Muscle of back (tissue), 11 donors: Measurements from ENCODE around the gene ADCY2. TPM values are rescaled to one million over a fixed set of nuclear protein-coding genes. Genes with fewer than 3 reads are reported as not detected.

ENCODE experiments used
- DNase-seq, 3 donors: peaks; one replicate each; pipeline versions ENCODE4 v3.0.0 to v3.0.0-alpha.2; 2013
- polyA plus RNA-seq, 10 donors: library from polyadenylated mRNA; unstranded; fragments of 120-200 nt; gene quantifications; one replicate each; pipeline ENCODE4 v1.2.1, GENCODE V29; 2013; ENCODE audit not compliant: insufficient read length in 10 of 10

ADCY2 gene
- polyA plus RNA-seq, 10 donors, result 18.4 to 48.7 (median 38.6) TPM

DNA sequence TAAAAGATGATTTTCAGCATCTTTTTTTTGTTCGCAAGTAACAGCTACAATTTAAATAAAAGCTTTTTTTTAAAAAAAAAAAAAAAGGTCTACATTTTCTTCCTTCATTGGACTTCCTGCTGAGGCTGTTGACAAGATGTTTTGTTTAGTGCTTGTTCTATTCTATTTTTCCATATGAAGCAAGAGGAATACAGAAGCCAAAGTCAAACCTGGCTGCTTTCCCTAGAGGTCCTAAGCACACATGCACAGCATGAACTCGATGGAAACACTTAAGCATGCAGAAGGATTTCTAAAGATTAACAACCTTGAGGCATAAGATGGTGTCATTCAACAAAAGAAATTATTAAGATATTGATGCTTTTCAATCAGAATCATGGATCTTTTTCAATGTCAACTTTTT is 105.1 kb downstream of the ADCY2 start:
- DNase-seq, result peak; percentile 4 to 45 (median 16)

DNA sequence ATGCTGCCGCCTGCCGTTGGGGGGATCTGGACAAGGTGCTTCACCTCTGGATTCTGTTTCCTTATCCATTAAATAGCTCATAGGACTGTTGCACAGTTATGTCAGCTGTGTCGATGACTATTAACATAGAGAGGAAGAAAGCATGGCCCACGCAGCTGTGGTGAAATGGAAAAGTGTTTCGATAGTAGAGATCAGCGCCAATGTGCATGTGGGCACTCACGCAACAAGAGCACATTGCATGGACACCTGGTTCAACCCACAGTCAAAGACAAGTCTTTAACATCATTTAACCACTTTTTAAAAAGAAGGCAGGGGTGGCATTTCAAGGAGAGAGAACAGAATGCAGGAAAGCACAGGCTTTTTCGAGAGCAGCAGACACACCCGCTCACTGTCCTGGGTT is 107.6 kb downstream of the ADCY2 start:
- DNase-seq, result no peak

DNA sequence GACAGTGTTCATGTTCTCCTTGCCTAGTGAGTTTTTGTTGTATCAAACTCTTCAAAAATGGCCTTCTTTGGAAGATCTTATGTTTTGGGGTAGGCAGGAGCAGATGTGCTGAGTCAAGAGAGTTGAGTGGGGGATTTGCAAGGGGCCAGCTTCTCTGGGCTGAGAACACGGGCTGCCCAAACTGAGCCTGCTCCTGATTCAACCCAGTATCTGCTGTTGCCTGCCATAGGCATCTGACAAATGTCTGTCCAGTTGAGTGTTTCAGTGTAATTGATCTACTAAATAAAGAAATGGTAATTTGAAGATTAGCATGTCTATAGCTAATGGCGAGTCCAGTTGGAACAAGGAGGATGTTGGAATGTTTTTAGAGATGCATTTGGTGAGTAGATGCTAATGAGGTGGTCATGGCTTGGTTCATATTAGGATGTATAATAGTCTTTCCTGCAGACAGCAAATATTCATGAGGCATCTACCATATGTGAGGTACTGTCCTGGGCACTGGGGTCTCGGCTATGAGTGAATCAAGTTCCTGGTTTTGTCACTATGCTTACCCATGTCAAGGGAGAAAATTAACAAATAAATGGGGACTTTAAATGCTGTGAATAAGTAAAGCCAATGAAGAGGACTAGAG is 119.5 kb downstream of the ADCY2 start:
- DNase-seq, result no peak

DNA sequence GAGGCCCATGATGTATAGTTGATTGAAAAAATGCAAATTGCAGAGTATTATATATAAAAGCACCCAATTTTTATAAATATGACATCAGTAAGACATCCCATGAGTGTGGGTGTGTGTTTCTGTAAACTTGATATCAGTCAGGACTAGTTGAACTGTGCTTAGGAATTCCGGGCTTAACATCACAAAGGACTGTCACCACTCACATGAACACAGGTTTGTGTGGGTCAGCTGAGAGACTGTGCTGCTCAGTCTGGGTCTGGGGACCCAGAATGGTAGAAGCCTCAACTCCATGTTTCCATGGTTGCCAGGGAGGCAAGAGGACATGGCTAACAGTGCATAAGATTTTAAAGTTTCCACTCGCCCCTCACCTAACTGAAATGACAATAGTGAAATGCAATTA is 120.3 kb downstream of the ADCY2 start:
- DNase-seq, result no peak

DNA sequence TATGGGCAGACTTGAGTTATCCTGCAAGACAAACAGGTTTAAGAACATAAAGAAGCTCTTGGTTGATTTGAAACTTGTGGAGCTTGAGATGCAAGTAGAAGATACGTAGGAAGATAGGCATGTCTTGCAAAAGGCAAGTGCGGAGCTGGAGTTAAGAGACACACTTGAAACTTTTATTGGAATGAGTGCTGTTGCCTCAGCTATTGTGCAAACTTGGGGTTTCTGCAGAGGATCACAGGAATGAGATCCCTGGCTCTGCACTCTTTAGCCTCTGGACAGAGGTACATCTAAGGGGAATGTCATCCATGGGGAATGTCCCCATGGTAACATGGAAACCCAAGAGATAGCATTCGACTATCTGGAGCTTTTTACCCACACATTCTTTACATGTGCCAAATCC is 121.1 kb downstream of the ADCY2 start:
- DNase-seq, result no peak

DNA sequence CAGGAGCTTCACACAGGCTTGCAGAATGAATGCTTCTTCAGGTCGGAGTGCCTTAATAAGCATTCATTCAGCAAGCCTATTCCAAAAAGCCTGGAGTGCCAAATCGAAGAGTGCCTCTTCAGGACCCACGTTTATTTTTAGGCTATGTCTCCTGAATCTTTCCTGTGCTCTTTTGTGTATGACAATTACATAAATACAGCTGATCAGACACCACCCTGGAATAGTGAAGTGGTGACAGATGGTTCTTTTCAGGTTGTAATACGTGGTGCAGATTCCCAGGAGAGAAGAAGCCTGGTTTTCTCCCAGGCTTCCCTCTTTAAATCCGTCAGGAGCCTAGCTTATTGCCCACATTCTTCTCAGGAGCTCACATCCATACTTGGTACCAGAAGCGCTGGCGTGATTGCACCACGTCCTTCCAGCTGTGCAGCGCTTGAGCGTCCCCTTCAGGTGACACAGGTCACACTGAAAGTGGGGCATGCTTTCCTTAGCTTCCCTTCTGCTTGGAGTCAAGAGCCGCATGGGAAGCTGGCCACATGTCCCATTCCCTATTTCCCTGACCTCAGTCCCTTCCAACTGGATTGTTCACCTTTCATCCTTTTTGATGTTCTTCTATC is 123.1 kb downstream of the ADCY2 start:
- no peak for DNase-seq

DNA sequence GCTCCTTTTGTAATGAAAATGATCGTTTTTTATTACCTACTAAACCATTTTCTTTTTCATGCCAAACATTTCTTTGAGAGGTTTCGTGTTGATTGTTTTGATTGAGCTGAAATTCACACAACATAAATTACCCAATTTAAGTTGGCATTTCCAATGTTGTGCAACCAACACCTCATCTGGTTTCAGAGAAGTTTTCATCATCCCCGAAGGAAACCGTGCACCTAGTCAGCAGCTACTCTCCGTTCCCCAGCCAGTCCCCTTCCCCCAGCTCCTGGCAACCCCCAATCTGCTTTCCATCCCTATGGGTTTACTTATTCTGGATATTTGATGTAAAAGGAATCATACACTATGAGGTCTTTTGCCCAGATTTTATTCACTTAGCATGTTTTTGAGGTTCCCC is 123.6 kb downstream of the ADCY2 start:
- no peak for DNase-seq

DNA sequence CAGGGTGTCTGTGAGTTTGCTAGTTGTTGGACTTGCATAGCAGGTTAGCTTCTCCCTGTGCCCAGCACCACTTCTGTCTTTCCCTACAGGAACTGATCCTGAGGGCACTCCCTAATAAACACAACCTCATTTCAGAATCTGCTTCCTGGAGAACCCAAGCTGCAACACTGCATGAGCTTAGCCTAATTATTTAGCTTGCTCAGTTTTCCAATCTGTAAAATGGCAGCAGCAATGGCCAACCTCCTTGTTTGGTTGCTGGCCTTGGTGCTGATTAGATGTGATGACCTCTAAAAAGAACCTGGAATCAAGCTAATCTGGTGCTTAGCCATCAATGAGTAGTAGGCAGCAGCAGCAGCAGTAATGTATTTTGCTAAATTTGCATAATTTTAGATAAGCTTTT is 133.9 kb downstream of the ADCY2 start:
- no peak for DNase-seq

DNA sequence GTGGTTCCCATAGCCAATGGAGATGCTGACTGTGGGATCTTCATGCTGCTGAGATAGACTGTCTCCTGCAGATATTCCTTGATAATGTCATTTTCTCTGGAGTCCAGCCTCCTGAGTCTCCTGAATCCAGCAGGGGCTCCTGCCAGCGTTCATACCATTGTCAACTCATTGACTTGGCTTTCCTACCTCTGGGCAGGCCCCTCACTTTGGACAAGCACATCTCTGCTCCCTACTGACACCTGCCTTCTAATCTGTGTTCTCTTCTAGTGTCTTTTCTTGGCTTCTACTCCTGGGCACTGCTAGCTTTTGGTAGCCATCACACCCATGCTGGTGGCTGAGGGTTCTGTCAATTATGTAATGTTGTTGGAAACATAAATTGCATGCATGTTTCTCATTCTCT is 138.0 kb downstream of the ADCY2 start:
- DNase-seq, result no peak

DNA sequence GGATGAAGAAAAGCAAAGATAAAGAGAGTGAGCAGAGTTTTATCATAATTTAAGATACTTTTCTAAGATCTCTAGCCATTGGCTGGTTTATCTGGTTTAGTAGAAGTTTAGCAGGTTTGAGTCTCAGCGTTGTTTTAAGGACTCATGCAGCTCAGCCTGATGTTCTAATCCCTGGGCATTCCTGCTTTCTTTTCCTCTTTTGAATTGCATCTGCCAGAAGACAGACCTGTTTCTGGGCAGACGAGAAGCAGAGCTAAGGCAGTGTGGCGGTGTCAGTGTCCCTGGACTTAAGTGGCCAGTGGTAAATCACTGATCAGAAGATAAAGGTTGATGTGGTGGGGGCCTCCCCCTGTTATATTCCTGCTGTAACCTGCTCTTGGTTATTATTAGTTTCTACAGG is 138.6 kb downstream of the ADCY2 start:
- no peak for DNase-seq

DNA sequence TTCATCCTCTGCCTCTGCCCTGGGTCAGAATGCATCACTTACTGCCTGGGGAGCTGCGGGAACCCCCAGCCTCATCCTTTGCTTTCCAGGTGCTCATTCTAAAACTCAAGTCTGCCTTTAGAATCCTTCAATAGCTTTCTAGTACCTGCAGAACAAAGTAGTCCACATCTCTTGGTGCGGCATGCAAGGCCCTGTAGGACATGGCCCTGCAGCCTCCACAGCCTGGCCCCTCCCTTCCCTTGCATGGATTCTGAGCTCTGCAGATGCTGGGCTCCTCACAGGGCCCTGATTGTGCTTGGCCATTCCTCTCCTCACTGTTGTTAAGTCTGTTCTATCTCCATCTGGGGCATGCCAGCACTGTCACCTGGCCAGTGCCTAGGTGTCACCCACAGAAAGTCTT is 141.6 kb downstream of the ADCY2 start:
- no peak for DNase-seq

DNA sequence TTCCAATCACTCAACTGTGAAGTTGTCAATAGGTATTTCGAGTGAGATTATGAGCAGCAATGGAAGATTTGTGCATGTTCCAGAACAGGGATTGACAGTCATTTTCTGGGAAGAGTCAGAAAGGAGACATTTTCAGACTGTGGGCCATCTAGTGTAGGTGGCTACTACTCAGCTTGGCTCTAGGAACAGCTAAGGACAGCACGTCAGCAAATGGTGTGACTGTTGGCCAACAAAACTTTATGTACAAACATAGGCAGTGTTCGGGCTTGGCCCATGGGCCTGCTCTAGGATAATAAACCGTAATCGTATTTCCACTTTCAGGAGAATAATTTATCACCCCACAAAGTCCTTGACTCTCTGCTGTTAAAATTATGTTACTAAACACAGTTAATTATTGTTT is 143.6 kb downstream of the ADCY2 start:
- no peak for DNase-seq

DNA sequence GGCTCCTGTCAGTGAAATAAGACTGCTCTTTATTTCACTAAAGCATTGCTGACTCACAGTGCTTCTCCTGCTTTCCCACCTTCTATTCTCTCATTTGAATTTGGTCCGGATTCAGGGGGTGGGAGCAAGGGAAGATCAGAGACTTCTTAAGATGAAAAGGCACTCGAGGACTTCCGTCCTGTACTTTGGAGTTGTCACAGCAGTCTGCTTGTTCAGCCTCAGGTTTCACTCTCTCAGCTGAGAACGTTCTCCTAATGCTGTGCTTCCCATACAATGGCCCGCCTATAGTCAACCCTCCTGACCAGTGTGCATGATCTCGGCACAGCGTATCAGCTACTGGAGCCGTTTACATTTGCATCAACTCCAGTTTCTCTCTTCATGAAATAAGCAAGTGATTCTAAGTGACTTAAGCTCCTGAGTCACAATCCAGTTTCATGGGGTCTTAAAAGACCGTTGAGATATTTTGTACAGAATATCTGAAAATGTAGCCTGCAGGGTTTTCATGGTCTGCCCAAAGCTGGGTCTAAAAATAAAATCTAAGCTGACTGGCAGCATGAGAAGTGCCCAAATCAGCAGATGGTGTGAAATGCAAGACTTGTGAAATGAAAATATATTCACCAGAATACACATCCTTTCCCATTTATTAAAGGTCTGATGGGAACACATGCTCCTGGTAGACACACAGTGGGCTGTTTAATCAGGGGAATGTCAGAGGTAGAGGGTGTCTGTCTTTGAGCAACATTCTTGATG is 145.0 kb downstream of the ADCY2 start:
- DNase-seq, result no peak

DNA sequence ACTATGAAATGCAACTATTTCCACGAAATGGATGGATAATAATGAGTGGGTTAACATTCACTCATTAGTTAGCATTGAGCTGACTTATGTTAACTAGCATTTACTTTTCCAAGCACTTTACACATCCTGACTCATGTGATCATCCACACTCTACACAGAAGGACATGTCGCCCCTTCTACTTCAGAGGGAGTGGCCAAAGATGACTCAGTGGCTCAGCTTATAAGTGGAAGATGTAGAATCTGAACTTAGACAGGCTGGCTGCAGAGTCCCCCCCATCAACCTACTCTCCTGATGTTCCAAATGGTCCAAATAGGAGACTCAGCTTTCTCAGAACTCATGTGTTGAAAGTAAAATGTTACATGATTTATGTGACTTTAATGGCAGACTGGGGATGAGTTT is 146.0 kb downstream of the ADCY2 start:
- DNase-seq, result no peak

DNA sequence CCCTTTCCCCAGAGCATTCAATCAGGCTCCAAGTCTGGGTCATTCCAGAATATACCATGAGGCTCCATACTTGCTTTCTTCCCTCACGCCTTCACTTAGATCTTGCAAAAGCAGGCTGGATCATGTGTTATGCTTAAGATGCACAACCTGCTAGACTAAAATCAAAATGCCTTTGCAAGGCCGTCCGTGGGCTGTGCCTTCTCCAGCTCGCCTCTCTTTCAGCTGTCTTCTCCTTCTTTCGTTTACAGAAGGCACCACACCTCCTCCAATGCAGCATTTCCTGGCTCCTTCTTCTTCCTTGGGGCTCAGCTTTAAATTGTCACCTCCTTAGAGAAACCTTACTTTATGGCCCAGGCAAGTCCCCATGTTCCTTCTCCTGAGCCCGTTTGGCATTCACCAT is 150.6 kb downstream of the ADCY2 start:
- no peak for DNase-seq

DNA sequence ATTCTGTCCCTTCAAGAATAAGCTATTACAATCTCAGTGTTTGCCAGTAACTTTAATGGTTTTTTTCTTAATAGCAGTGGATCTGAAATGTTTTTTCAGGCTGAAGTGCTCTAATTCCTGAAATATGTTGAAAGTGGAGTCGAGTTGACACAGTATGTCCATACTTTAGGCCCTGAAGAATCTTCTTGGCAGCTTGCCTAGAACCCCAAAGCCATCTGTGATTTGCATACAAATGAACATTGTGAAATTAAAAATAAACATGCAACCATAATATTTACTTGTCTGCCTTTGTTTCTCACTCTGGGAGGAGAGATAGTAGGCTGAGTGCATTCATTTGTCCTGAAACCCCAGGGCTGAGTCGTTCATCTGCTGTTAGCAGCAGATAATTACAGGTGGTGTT is 152.7 kb downstream of the ADCY2 start:
- no peak for DNase-seq

DNA sequence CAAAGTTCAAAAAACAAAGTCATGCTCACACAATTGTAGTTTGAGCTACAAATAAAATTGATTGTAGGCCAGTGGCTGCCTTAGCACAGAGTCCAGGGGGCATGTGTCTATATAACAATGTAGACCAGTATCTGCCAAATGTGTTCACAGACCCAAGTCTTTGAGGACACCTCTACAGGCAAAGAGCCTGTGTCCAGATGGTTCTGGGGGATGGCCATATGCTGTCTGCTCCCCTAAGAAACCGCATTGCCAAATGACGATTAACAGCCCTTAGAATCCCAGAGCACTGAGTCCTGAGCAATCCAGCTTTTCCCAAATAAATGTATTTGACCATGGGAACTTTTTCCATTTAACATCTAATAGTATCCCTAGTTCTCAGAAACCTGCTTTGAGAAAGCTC is 169.6 kb downstream of the ADCY2 start:
- DNase-seq, result no peak

DNA sequence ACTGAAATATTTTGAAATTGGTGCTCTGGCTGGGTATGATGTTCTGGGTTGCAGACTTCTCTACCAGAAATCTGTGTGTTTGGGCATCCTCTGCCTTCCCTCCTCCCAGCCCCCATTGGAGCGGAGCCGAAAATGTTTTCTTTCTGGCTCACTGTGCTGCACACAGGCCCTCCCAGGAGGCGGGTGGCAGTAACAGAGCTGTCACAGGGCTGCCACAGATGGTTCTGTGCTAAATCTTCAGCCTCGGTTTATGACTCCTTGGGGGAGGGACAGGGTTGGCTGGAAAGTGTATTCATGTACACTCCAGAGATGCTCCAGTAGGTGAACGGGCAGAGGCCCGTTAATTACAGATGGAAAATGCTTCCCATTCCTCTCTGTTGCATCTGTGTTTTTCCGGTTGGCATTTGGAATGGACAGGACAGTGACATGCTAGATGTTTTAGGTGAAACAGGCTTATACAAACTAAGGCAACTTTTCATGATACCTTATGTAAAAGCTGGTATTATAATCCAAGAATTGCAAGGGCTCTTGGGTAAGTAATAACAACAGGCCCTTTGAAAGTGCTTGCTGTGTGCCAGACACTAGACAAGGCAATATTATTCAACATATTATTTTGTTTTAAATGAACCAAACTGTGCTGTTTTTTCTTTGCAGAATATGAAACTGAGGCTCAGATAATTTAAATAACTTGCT is 180.2 kb downstream of the ADCY2 start:
- DNase-seq, result peak; percentile 8 to 12 (median 9)

DNA sequence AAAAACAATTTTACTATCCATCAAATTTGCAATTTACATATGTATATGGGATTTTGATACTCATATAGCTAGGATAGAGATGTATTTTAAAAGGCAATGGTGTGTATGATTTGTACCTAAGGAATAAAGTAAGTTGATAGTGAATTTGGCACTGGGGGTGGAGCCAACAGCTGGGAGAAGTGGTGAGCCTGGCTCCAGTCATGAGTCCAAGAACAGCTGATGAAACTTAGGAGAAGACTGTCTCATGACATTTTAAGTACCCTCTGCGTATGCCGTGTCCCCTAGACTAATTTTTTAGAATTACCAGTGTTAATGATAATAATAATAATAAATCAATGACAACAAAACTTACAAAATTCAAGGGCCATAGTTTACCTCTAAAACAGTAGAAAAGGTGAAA is 181.4 kb downstream of the ADCY2 start:
- peak in 1 of 3 donors; percentile 7 for DNase-seq

DNA sequence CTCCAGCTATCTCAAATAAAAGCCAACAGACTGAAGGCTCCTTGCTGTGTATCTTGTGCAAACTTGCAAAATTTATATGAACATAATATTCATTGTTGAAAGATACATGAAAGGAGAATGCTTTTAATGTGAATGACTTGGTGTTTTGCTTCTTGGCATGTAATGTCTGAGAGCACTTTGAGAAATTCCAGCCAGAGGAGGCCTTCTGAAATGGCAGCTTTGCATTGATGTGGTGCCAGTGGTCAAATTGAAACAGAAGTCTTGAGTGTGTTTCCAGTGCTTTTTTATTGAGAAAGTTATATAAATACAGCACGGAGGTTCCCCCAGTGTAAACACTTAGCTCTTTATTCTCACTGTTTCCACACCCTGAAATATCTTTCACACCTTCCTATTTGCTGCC is 182.1 kb downstream of the ADCY2 start:
- no peak for DNase-seq

DNA sequence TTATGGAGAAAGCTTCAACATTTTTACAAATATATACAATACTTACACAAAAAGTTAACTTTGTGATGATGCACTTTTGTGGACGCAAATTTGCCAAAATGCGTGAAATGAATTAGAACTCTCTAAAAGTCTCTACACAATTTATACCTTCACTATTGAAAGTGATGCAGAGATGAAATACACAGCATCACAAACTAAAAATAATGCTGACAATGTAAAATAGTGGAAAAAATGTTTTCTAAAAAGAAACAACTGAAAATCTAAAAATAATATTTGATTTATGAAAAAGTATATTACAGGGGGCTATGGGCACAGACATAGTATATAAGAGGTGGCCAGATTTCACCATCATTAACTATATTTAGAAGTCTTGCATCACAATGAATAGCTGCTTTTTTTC is 188.8 kb downstream of the ADCY2 start:
- DNase-seq, result no peak

DNA sequence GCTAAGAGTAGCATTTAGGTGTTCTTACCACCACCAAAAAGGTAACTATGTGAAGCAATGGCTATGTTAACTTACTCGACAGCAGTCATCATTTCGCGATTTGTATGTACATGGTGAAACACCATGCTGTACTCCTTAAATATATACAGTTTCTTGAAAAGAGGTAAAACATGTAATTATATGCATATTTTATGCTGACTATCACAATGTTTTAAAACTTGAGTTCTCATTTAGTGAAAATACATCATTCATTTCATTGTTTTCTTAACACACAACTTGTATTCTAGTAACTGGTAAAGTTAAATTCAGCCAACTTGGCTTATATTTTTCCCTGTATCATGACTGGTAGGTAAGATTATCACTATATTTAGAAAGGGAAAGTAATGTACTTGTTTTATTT is 189.9 kb downstream of the ADCY2 start:
- DNase-seq, result no peak

DNA sequence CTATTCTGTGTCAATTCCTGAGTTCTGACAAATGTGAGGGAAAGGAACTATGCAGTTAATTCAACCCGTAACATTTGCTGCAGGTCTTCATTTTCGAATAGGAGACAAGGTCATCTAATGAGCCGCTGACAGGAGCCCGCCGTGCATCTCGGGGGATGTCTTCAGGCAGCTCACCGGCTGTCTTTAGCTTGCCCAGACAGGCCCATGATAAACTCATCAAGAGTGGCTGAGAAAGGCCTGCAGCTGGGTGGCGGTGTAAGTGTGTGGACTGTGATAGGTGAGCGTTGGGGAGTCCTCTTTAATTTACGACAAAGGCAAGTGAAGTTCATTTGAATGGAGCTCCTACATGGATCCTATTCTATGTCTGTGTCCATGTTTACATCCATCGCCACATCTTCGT is 190.5 kb downstream of the ADCY2 start:
- DNase-seq, result no peak
